Lower leg skin (tissue), 3 donors: ENCODE results near the gene MYBPC1.

Source experiments
- CTCF ChIP-seq, 3 donors: fragments of 450-650 bp; IDR thresholded peaks; one replicate each; pipeline ENCODE4 v1.5.1; 2016; ENCODE audit warnings: antibody characterized with exemption in 3 of 3, mild to moderate bottlenecking in 3 of 3, moderate library complexity in 2 of 3
- POLR2A ChIP-seq, 2 donors: fragments of 450-650 bp; IDR thresholded peaks; one replicate each; pipeline ENCODE4 v1.6.1; 2016 to 2017; ENCODE audit warnings: antibody characterized with exemption in 2 of 2, mild to moderate bottlenecking in 1 of 2, moderate library complexity in 1 of 2

GRCh38 chr12:101578417-101578816, 16.4 kb upstream of the MYBPC1 start:
- no peak for TF ChIP-seq CTCF (IDR thresholded peaks at IDR 0.05)
- no peak for TF ChIP-seq POLR2A (IDR thresholded peaks at IDR 0.05)
